Astrocyte of the hippocampus (primary cell): Measurements from ENCODE around the gene SLC16A14.
"Not testable (repeated sequence)": the region's sequence is repeated elsewhere in the genome, so short reads cannot be mapped to it uniquely, and the experiment has no call there.

Source experiments
- DNase-seq: peaks from one replicate; pipeline ENCODE4 v3.0.0; 2011; ENCODE audit warnings: low read depth, low spot score

The SLC16A14 gene, protein sequence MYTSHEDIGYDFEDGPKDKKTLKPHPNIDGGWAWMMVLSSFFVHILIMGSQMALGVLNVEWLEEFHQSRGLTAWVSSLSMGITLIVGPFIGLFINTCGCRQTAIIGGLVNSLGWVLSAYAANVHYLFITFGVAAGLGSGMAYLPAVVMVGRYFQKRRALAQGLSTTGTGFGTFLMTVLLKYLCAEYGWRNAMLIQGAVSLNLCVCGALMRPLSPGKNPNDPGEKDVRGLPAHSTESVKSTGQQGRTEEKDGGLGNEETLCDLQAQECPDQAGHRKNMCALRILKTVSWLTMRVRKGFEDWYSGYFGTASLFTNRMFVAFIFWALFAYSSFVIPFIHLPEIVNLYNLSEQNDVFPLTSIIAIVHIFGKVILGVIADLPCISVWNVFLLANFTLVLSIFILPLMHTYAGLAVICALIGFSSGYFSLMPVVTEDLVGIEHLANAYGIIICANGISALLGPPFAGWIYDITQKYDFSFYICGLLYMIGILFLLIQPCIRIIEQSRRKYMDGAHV

DNA sequence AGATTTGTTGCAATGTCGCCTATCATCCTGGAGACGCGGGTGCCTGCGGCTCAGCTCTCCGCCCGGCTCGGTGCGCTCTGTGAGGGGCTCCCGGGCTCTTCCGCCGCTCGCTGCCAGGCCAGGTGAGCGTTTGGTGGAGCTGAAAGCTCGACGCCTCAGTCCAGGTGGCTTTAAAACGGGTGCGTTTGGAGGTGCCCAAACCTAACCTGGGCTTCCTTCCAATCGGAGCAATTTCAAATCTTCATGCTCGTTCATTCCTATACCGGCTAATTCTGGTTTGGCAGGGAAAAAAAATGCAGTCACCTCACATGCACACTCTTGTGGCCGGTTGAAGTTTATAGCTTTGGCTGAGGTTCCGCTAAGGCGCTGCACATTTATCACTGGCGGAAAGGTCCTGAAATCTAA is at the start of gene SLC16A14:
Gene SLC16A14 (minus strand): TSS at position 274 of the 405 bp plus-strand sequence. CDS start 9,572 bp downstream, outside the sequence.
- DNase-seq: peak; percentile 79

DNA sequence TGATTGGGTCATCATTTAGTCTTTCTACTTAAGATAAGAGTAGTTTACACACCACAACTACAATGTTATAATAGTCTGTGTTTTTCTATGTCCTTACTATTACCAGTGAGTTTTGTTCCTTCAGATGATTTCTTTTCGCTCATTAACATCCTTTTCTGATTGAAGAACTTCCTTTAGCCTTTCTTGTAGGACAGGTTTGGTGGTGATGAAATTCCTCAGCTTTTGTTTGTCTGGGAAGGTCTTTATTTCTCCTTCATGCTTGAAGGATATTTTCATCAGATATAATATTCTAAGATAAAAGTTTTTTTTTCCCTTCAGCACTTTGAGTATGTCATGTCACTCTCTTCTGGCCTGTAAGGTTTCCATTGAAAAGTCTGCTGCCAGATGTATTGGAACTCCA is 38.0 kb upstream of the SLC16A14 start:
- no peak for DNase-seq

DNA sequence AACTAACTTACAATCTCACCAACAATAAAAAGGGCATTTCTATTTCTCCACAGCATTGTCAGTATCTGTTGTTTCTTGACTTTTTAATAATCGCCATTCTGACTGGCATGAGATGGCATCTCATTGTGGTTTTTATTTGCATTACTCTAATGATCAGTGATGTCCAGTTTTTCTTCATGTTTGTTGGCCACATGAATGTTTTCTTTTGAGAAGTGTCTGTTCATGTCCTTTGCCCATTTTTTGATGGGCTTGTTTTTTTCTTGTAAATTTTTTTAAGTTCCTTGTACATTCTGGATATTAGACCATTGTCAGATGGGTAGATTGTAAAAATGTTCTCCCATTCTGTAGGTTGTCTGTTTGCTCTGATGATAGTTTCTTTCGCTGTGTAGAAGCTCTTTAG is 33.2 kb upstream of the SLC16A14 start:
- not testable (repeated sequence) for DNase-seq

DNA sequence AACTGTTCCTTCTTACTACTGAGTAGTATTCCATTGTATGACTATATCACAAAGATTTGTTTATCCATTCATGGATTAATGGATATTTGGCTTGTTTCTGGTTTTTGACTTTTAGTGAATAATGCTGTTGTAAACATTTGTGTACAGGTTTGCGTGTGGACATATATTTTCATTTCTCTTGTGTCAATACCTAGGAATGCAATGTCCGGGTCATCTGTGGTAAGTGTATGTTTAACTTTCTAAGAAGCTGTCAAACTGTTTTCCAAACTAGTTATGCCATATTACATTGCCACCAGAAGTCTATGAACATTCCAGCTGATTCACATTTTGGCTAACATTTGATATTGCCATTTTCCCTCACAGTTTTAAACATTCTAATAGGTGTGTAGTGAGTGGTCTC is 29.1 kb upstream of the SLC16A14 start:
- peak; percentile 23 for DNase-seq

DNA sequence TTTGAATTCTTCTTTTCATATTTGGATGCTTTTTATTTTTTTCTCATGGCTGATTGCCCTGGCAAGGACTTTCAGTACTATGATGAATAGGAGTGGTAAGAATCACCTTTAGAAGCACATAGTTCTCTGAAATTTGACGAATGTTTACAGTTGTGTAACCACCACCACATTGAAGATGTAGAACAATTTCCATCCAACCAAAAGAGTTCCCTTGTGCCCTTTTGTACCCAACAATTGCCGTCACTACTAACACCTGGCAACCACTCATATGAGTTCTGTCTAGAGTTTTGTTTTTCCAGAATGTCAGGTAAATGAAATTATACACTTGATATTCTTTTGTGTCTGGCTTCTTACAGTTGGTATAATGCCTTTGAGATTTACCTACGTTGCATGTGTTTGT is 28.7 kb upstream of the SLC16A14 start:
- DNase-seq: peak; percentile 26

DNA sequence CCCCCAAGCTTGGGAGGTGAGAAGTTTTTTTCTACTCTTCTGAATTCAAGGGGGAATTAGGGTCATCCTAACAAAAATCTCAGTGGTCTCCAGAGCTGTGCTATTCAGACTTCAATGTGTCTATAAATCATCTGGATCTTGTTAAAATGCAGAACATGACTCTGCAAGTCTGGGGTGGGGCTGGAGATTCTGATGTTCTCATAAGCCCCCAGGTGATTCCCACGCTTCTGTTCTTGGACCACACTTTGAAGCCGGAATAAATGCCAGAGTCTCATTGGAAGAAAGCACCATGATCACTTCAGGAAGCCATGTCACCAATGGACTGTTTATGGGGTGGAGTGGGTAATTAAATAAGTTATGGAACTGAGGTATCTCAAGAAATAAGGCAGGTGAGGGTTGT is 22.2 kb upstream of the SLC16A14 start:
- no peak for DNase-seq

DNA sequence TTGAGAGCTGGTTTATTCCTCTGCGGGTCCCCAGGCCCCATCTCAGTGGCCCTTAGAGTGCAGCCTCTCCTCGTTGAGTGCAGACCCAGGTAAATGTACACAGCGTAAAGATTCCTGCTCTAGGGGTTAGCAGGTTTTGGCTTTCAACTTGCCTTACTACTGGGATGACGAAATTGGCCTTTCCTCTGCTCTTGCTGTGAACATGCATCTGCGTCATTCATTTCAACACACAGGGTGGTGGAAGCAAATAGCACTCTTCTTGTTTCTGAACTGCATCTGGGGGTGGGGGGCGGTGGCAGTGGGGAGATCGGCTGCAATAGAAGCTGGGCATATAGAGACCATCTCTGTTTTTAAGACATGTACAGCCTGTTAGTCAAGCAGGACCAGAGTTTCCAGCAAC is 16.5 kb upstream of the SLC16A14 start:
- DNase-seq: no peak

DNA sequence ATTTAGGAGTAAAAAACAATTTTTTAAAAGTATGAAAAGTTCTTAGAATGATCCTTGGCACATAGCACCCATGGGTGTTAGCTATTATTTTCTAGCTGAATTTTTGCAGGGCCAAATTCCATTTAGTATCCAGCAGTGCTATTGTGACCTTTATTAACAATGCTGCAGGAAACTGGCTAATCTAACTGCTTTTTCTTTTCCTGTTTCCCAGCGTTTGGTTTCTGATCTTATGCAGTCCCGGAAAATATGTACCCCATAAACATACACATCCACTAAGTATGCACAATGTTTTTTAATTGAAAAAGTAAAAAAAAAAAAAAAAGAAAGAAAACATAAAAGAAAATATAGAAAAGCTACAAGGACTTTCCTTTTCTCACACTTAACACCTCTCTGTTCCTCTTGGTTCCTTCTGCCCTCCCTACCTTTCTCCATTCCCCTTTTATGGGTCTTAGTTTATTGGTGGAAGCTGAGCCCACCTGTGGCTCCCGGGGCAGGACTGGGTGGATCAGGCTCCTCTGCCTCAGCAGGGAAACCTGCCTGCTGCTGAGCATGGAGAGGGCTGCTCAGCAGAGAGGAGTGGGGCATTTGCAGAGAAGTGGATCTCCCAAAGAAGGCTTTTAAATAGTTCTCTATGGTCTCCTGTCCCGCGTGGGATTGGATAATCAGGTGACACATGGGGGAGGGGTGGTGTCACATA is 9.3 kb upstream of the SLC16A14 start:
- no peak for DNase-seq

DNA sequence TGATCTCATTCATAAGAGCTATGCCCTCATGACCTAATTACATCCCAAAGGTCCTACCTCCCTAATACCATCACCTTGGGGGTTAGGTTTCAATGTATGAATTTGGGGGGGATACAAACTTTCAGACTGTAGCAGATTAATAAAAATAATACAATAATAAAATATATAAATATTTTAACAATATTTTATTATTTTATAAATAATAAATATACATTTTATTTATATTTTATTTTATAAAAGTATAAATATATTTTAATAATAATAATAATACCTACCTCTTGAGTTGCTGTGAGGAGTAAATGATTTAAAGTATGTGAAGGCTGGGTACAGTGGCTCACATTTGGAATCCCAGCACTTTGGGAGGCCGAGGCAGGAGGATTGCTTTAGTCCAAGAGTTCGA is 8.1 kb upstream of the SLC16A14 start:
- no peak for DNase-seq

DNA sequence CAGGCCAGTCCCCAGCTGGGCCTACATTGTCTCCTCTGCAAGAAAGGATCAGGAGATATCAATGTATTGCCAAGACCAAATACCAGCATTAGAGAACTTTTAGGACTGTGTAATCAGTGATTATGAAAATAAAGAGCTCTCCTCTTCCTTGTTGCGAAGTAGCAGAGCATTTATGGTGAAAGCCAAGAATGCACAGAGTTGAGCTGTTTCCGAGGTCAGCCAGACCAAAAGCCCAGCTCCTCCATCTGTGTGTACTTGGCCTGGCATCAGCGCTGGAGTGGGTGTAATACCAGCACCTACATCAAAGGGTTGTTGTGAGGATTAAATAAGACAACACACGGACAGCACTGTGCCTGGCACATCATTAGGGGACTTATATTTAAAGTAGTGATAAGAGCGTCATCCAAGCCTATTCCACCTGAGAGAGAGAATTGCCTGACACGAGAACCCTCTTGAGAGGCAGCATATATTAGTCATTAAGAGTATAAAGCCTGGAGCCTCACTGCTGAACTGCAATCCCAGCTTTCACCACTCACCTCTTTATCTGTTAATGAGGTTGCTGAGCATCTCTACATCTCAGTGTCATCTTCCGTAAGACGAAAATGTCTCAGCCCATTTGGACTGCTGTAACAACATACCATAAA is 7.4 kb upstream of the SLC16A14 start:
- DNase-seq: no peak

DNA sequence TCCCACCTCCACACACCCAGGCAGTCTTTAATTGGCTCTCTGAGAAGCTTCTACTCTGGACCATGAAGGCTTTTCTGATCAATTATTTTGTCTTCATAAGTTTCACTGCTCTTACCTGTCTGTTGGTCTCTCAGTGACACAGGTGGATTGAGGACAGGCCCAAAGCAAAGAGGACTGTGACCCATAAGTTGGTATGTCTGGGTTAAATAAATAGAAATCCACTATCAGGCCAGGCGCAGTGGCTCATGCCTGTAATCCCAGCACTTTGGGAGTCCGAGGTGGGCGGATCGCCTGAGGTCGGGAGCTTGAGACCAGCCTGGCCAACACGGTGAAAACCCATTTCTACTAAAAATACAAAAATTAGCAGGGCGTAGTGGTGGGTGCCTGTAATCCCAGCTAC is 2.7 kb upstream of the SLC16A14 start:
- no peak for DNase-seq

DNA sequence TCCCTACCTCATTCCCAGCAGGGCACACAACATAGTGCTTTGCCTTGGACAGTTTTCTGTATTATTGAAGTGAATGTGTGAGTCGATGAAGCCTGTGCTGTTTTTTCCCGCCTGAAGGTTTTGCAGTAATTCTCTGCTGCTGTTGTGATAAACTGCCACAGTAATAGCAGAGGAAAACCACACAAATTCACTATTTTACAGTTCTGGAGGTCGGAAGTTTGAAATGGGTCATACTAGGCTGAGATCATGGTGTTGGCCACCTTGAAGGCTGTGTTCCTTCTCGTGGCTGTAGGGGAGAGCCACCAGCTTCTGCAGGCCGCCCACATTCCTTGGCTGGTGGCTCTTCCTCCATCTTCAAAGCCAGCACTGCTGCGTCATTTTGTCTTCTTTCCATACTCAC is 678 bp upstream of the SLC16A14 start:
- DNase-seq: no peak

DNA sequence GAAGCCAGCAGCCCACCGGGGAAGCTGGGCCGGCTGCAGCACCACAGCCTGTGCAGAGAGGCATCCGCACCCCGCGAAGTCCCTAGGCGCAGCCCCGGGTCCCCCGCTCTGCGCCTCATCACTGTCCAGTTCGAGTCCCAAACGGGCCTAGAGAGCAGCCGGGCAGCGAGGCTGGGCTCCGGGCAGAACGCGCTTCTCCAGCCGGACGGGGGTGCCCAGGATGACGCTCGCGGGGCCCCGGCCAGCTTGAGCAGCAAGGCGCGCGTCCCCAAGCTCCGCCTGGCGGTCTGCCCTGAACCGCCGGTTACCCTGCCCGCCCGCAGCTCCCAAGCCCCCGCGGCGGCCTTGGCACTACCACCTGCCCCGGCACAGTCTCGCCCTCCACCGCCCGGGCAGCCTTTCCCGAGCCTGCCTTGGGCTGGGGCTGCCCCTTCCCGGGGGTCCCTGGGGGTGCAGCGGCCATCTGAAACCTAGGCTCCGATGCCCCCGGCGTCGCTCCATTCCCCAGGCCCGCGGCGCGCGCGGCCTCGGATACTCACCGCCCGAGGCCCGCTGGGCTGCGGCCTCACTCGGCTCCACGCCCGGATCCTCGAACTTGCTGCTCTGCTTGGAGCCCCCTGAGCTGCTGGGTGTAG is 591 bp downstream of the SLC16A14 start:
- peak; percentile 74 for DNase-seq

DNA sequence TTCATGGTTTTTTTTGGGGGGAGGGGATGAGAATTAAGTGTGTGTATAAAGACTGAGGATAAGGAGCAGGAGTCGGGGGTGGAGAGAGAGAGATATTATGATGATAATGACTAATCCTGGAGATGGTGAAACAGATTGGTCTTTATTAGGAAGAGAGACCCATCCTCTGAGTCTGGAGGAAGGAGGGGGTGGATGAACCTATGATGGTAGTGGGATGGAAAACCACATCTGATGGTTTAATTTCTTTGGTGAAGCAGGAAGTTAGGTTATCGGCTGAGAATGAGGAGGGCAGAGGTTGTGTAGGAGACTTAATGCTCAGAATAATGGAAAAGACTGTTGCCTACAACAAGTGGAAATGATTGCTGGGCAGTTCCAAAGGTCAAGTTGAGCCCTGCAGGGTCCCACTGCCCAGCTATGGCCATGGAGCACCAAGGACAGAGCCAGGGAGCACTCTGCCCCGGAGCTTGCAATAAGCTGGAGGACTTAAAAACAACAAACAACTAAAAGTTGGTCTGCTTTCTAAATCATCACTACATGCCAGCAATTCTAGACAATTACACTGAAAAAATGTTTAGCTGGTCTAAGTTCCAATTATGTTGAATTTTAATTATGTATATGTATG is 7.9 kb downstream of the SLC16A14 start:
- no peak for DNase-seq

DNA sequence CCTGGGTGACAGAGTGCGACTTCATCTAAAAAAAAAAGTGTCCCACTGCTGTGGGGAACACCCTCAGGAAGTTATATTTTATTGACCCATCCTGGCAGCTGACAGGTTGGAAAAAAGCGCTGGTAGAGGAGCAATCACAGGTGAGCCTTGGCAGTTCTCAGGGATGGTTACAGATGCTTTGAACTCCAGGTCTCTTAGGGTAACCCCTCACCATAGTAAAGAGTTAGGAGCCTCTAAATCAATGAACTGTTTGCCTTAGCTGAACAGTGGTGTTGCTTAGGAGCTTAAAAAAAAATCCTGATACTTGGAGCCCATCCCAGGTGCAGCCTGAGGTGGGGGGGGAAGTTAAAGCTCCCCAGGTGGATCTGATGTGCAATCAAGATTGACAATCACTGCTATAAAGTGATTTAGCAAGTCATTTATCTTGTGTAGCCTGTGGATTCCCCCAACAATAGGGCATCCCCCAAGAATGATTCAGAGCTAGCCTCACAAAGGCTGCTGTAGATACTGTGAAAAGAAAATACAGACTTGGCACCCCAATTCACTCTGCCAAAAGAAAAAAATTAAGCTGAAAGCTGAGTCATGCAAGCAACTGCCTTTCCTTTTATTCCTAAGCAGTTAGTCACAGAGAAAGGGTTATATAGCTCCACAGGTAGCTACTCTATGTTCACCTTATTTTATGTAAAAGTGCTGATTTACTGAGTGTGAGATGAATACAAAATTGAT is 14.8 kb downstream of the SLC16A14 start:
- peak; percentile 79 for DNase-seq

DNA sequence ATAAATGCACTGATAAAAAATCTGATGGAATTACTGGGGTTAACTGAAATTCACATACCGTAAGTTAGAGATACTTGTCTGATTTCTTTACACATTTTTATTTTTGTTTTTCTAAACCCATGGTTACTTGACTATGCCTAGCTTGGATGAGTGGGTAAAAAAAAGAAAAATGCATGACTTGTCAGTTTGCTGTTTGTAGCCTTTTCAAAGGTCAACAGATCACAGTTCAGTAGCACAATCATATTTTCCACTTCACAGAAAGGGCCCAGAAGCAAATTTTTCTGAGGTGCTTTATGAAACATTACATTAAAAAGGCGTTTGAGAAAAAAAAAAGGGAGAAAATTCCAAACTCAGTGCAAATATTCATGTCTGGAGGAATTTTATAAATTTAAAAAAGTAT is 16.4 kb downstream of the SLC16A14 start:
- DNase-seq: no peak

DNA sequence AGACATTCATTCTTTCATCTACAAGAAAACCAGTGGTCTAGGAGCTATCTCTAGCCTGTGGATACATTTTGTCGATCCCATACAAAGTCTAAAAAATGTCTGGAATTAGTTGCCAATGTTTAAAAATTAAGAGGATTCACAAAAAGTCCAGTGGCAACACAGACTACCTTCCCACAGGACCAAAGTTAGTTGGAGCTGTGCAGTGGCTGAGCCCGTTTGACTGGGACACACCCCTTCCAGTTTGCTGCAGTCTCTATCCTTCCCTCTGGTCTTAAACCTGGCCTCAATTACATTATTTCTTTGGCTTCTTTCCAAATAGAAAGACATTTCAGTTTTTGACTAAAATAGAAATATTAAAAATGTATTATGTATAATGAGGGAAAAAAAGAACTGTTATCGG is 18.6 kb downstream of the SLC16A14 start:
- DNase-seq: no peak

DNA sequence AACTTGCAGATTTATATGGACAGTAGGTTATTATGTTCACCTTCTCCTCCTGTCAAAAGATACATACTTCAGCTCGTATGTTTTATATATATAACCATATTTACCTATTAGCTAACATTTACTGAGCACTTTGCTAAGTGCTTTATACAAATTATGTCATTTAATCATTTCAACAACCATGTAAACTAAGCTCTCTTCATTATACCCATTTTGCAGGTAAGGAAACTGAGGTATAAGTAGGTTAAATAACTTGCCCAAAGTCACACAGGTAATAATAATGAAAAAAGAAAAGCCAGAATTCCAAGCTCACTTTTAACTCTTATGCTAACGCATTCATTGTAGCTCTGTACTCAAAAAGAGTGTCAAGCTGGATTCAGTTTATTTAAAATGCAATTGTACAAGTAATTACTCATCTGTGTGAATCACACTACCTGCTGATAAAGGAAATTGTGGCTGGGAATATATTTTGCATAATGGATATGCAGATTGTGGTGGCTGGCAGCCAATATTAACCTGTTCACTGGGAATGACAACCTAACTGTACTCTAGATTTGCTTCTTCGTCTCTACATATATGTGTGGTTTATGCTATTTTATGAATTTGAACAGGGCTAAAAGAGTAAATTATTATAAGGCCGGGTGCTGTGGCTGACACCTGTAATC is 20.6 kb downstream of the SLC16A14 start:
- DNase-seq: peak; percentile 34

DNA sequence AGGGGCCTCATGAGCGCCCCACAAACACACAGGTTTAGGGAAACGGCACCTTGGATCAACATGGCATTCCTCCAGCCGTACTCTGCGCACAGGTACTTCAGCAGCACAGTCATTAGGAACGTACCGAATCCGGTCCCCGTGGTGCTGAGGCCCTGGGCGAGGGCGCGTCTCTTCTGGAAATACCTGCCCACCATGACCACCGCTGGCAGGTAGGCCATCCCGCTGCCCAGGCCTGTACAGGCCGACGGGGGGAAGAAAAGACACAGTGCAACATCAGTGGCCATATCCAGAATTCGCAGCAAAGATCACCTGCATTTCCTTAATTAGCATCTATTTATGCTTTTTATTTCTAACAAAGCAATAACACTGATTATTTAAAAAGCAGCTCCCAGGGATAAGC is 22.2 kb downstream of the SLC16A14 start:
- DNase-seq: no peak

DNA sequence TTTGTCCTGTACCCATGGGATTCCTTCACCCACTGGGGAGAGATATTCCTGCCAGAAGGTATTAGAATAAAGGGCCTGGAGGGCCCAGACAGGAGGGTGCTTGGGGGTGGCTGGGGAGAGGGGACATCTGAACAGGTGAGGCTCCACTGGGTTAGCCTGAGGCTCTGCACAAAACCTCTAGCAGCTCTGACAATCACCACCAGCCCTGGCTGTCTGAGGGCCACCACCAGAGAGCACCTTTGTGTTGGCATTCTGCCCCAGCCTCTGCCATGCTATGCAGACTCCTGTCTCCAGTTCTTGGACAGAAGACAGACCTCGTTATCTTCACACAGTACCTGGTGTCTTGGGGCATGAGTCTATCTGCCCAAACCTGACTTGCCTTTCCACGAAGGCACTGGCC is 25.3 kb downstream of the SLC16A14 start:
- no peak for DNase-seq
